Measurements from ENCODE around the gene GRXCR2. TPM values are rescaled to one million over a fixed set of nuclear protein-coding genes. Genes with fewer than 3 reads are reported as not detected.

The GRXCR2 gene
- total and polyA plus RNA-seq, 10 donors: not detected

- Histone ChIP-seq H3K36me3 (no peaks in the 10 kb centered on the region), H3K4me3 (no peak overlapping the region), H3K27me3 (replicated peaks in 1 of 7) (no peaks in the 10 kb centered on the region), H3K4me1 (no peaks in the 10 kb centered on the region), H3K27ac (no peak overlapping the region), H3K9me3 (no peaks in the 10 kb centered on the region)
- 75 to 93% (median 87%) methylated on average over 3 of the region's 3 CpGs for WGBS, 5 donors
- no peak for DNase-seq
- intact Hi-C loops (cut with DNase I; ENCODE audit: low total_unique reads): no loop called here
- TF ChIP-seq CTCF (IDR thresholded peaks at IDR 0.05 in 8 of 11, conservative IDR thresholded peaks at IDR 0.05 in 3 of 11) (no peak), POLR2AphosphoS5 (IDR thresholded peaks at IDR 0.05) (no peak), POLR2A (IDR thresholded peaks at IDR 0.05) (no peak)
These were observed 35.6 kb upstream of the GRXCR2 start for GRCh38 chr5:145908206-145908960.

GRCh38 chr5:145906401-145906800, 33.6 kb upstream of the GRXCR2 start:
- Histone ChIP-seq H3K27me3 (replicated peaks in 1 of 7) (no peaks in the 10 kb centered on the region), H3K36me3 (no peaks in the 10 kb centered on the region), H3K4me1 (no peaks in the 10 kb centered on the region), H3K9me3 (no peaks in the 10 kb centered on the region), H3K27ac (no peak overlapping the region), H3K4me3 (no peak overlapping the region)
- 85 to 95% (median 90%) methylated on average over 1 of the region's 1 CpG for WGBS, 5 donors
- TF ChIP-seq POLR2A (IDR thresholded peaks at IDR 0.05): no peak
- TF ChIP-seq CTCF (IDR thresholded peaks at IDR 0.05 in 8 of 11, conservative IDR thresholded peaks at IDR 0.05 in 3 of 11): no peak
- no peak for TF ChIP-seq POLR2AphosphoS5 (IDR thresholded peaks at IDR 0.05)
- intact Hi-C loops (cut with DNase I; ENCODE audit: low total_unique reads): no loop called here
- DNase-seq: no peak

DNA sequence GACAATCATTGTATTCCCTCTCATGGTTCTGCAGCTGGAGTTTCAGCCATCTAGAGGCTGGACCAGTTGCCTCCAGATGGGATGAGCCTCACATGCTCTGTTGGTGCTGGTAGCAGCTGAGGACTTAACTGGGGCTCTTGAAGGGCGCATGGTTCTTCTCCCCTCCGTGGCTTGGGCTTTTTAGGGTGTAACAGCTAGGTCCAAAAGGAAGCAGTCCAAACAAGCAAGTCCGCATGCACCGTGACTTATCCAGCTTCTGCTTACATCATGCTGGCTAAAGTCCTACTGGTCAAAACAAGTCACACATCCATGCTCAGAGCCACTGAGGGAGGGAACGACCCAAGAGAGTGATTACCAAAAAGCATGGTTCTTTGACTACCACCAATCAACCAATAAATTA, 31.9 kb upstream of the GRXCR2 start:
- H3K36me3 ChIP-seq: no peaks in the 10 kb centered on the region
- DNase-seq: no peak
- H3K4me3 ChIP-seq: no peak overlapping the region
- H3K27ac ChIP-seq: no peak overlapping the region
- peaks cover 0 to 10% (median 6%) of the 10 kb centered on the region in 8 donors for H3K9me3 ChIP-seq
- H3K4me1 ChIP-seq: no peaks in the 10 kb centered on the region
- 78 to 92% (median 83%) methylated on average over 5 of the region's 5 CpGs for WGBS, 5 donors
- TF ChIP-seq CTCF (IDR thresholded peaks at IDR 0.05 in 8 of 11, conservative IDR thresholded peaks at IDR 0.05 in 3 of 11): no peak
- no peak for TF ChIP-seq POLR2A (IDR thresholded peaks at IDR 0.05)
- TF ChIP-seq POLR2AphosphoS5 (IDR thresholded peaks at IDR 0.05): no peak
- no peaks in the 10 kb centered on the region for H3K27me3 ChIP-seq (replicated peaks in 1 of 7)
- intact Hi-C loops (cut with DNase I; ENCODE audit: low total_unique reads): no loop called here

DNA sequence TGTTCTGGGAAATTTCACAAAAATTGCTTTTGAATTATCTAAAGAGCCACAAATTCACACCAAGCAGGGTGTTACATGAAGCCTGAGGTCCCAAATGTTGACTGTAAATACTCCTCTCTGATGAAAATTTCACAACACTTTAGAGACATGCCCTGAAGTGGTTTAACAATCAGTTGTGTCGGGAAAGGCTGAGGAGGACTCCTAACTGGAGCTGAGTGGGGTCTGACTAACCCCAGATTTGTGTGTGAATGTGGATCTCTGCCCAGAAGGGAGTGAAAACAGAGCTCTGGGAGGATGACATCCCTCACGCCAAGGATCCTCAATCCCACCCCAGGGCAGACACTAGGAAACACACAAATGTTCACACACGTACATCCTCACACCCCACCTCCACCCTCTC, 31.1 kb upstream of the GRXCR2 start:
- TF ChIP-seq CTCF (IDR thresholded peaks at IDR 0.05 in 8 of 11, conservative IDR thresholded peaks at IDR 0.05 in 3 of 11): no peak
- no peak for TF ChIP-seq POLR2A (IDR thresholded peaks at IDR 0.05)
- TF ChIP-seq POLR2AphosphoS5 (IDR thresholded peaks at IDR 0.05): no peak
- 52 to 78% (median 74%) methylated on average over 3 of the region's 3 CpGs for WGBS, 5 donors
- Histone ChIP-seq H3K9me3 (peaks cover 0 to 19% (median 12%) of the 10 kb centered on the region in 8 donors), H3K36me3 (no peaks in the 10 kb centered on the region), H3K27me3 (replicated peaks in 1 of 7) (no peaks in the 10 kb centered on the region), H3K4me3 (no peak overlapping the region), H3K4me1 (no peaks in the 10 kb centered on the region), H3K27ac (no peak overlapping the region)
- intact Hi-C loops (cut with DNase I; ENCODE audit: low total_unique reads): no loop called here
- no peak for DNase-seq

All from spleen (tissue), 11 donors.